ACC112 (cell line): ENCODE results near the gene TMEM92.
"Not testable (repeated sequence)": the region's sequence is repeated elsewhere in the genome, so short reads cannot be mapped to it uniquely, and the experiment has no call there.

ENCODE experiments used
- H2AFZ ChIP-seq: fragments of 200-600 bp; sonication (generic); one replicate; pipeline ENCODE4 v1.6.0; 2017; ENCODE audit warnings: antibody characterized with exemption, low read length; ENCODE audit not compliant: unreplicated experiment
- H3K27ac ChIP-seq: fragments of 200-600 bp; sonication (generic); 2 replicates; pipeline ENCODE4 v1.5.1; 2014; ENCODE audit warnings: low read depth, mild to moderate bottlenecking, antibody characterized with exemption, low read length, moderate library complexity
- H3K27me3 ChIP-seq: fragments of 200-600 bp; sonication (generic); 2 replicates; pipeline ENCODE4 v1.6.1; 2014; ENCODE audit warnings: mild to moderate bottlenecking, antibody characterized with exemption, low read length, moderate library complexity, mixed read lengths; ENCODE audit not compliant: insufficient read depth
- H3K36me3 ChIP-seq: fragments of 200-600 bp; sonication (generic); 2 replicates; pipeline ENCODE4 v1.6.1; 2016; ENCODE audit warnings: mild to moderate bottlenecking, antibody characterized with exemption, low read length, moderate library complexity, mixed read lengths; ENCODE audit not compliant: insufficient read depth
- H3K4me1 ChIP-seq: fragments of 200-600 bp; sonication (generic); one replicate; pipeline ENCODE4 v1.6.1; 2016; ENCODE audit warnings: low read length, mixed read lengths; ENCODE audit not compliant: insufficient read depth, unreplicated experiment, control insufficient read depth
- H3K4me3 ChIP-seq: fragments of 200-600 bp; sonication (generic); 2 replicates; pipeline ENCODE4 v1.5.1; 2014; ENCODE audit warnings: mild to moderate bottlenecking, low read depth, low read length
- H3K79me2 ChIP-seq: fragments of 200-600 bp; sonication (generic); one replicate; pipeline ENCODE4 v1.6.0; 2016; ENCODE audit warnings: low read length; ENCODE audit not compliant: control insufficient read depth, unreplicated experiment, insufficient read depth

The TMEM92 gene

GRCh38 chr17:50287302-50287701 lies 13.0 kb downstream of the TMEM92 start:
- not testable (repeated sequence) for H3K36me3 ChIP-seq, H2AFZ ChIP-seq, H3K27me3 ChIP-seq, H3K4me3 ChIP-seq, H3K27ac ChIP-seq
- peaks cover 11% of the 10 kb centered on the region for H3K79me2 ChIP-seq
- H3K4me1 ChIP-seq = peaks cover 35% of the 10 kb centered on the region

- Histone ChIP-seq H2AFZ (no peak overlapping the region), H3K4me1 (peaks cover 35% of the 10 kb centered on the region), H3K27ac (peak overlapping the region; percentile 94; the same call in 1 of the 2 replicates), H3K36me3 (peaks cover 5% of the 10 kb centered on the region; the same call in 1 of the 2 replicates), H3K27me3 (no peaks in the 10 kb centered on the region), H3K4me3 (peak overlapping the region; percentile 69), H3K79me2 (peaks cover 11% of the 10 kb centered on the region)
Measured at GRCh38 chr17:50288306-50288705, 14.0 kb downstream of the TMEM92 start.

- peaks cover 5% of the 10 kb centered on the region; the same call in 1 of the 2 replicates for H3K36me3 ChIP-seq
- H3K27ac ChIP-seq = peak overlapping the region; percentile 94
- peak overlapping the region; percentile 69 for H3K4me3 ChIP-seq
Measured at GRCh38 chr17:50289278-50289677, 15.0 kb downstream of the TMEM92 start.

GRCh38 chr17:50289991-50290702 lies 15.9 kb downstream of the TMEM92 start:
- Histone ChIP-seq H2AFZ (peak overlapping the region; percentile 72), H3K27ac (peak overlapping the region; percentile 94), H3K27me3 (no peaks in the 10 kb centered on the region), H3K4me3 (peak overlapping the region; percentile 69), H3K4me1 (peaks cover 35% of the 10 kb centered on the region), H3K79me2 (peaks cover 11% of the 10 kb centered on the region), H3K36me3 (peaks cover 5% of the 10 kb centered on the region; the same call in 1 of the 2 replicates)

More at GRCh38 chr17:50289278-50289677, 15.0 kb downstream of the TMEM92 start:
- Histone ChIP-seq H3K4me1 (peaks cover 35% of the 10 kb centered on the region), H3K27me3 (no peaks in the 10 kb centered on the region), H3K79me2 (peaks cover 11% of the 10 kb centered on the region), H2AFZ (peak overlapping the region; percentile 65)

GRCh38 chr17:50290933-50291332 lies 16.7 kb downstream of the TMEM92 start:
- Histone ChIP-seq H3K4me3 (no peak overlapping the region), H3K4me1 (peaks cover 35% of the 10 kb centered on the region), H3K36me3 (peaks cover 5% of the 10 kb centered on the region; the same call in 1 of the 2 replicates), H3K27me3 (no peaks in the 10 kb centered on the region), H2AFZ (no peak overlapping the region), H3K27ac (peak overlapping the region; percentile 94), H3K79me2 (peaks cover 11% of the 10 kb centered on the region)

GRCh38 chr17:50292465-50292864 lies 18.2 kb downstream of the TMEM92 start:
- Histone ChIP-seq H3K36me3 (no peaks in the 10 kb centered on the region), H3K79me2 (peaks cover 11% of the 10 kb centered on the region), H2AFZ (no peak overlapping the region), H3K4me1 (peaks cover 35% of the 10 kb centered on the region), H3K27ac (no peak overlapping the region), H3K4me3 (no peak overlapping the region), H3K27me3 (no peaks in the 10 kb centered on the region)

GRCh38 chr17:50295021-50295420 lies 20.8 kb downstream of the TMEM92 start:
- Histone ChIP-seq H3K4me1 (peaks cover 10% of the 10 kb centered on the region), H3K79me2 (no peaks in the 10 kb centered on the region)

GRCh38 chr17:50297407-50297865 lies 23.2 kb downstream of the TMEM92 start:
- H3K4me1 ChIP-seq = no peaks in the 10 kb centered on the region
- H2AFZ ChIP-seq = no peak overlapping the region
- H3K27me3 ChIP-seq = no peaks in the 10 kb centered on the region
- no peak overlapping the region for H3K27ac ChIP-seq
- no peak overlapping the region for H3K4me3 ChIP-seq
- H3K36me3 ChIP-seq = no peaks in the 10 kb centered on the region
- H3K79me2 ChIP-seq = no peaks in the 10 kb centered on the region

More at GRCh38 chr17:50295021-50295420, 20.8 kb downstream of the TMEM92 start:
- no peak overlapping the region for H2AFZ ChIP-seq
- no peak overlapping the region for H3K27ac ChIP-seq
- H3K27me3 ChIP-seq = no peaks in the 10 kb centered on the region
- no peak overlapping the region for H3K4me3 ChIP-seq
- no peaks in the 10 kb centered on the region for H3K36me3 ChIP-seq

- Histone ChIP-seq H3K27me3 (no peaks in the 10 kb centered on the region), H3K27ac (no peak overlapping the region), H3K36me3 (no peaks in the 10 kb centered on the region), H3K79me2 (no peaks in the 10 kb centered on the region), H2AFZ (no peak overlapping the region), H3K4me3 (no peak overlapping the region), H3K4me1 (no peaks in the 10 kb centered on the region)
Measured at GRCh38 chr17:50298018-50298417, 23.8 kb downstream of the TMEM92 start.

- Histone ChIP-seq H3K79me2 (no peaks in the 10 kb centered on the region), H3K27ac (no peak overlapping the region), H3K4me1 (peaks cover under 1% of the 10 kb centered on the region), H2AFZ (no peak overlapping the region), H3K4me3 (no peak overlapping the region), H3K27me3 (no peaks in the 10 kb centered on the region), H3K36me3 (no peaks in the 10 kb centered on the region)
Measured at GRCh38 chr17:50299776-50300175, 25.5 kb downstream of the TMEM92 start.

GRCh38 chr17:50300824-50301223 lies 26.6 kb downstream of the TMEM92 start:
- H3K27me3 ChIP-seq, H3K27ac ChIP-seq, H2AFZ ChIP-seq, H3K36me3 ChIP-seq, H3K4me1 ChIP-seq, H3K4me3 ChIP-seq, H3K79me2 ChIP-seq: not testable (repeated sequence)
